WTC11 (cell line): ENCODE measurements around the gene TBX4.

Experiments used
- CREB1 ChIP-seq: sonication (generic); formaldehyde crosslinking; IDR thresholded peaks from 2 replicates; pipeline ENCODE4 v1.8.0; 2023; ENCODE audit warnings: mild to moderate bottlenecking, missing genetic modification reagents
- CTCF ChIP-seq: fragments of 200-600 bp; IDR thresholded peaks from 2 replicates; pipeline ENCODE4 v1.8.0; 2022; ENCODE audit warnings: antibody characterized with exemption
- FOXP4 ChIP-seq: sonication (generic); formaldehyde crosslinking; IDR thresholded peaks from 2 replicates; pipeline ENCODE4 v1.8.0; 2022; ENCODE audit warnings: mild to moderate bottlenecking, missing genetic modification reagents
- SP1 ChIP-seq: sonication (generic); formaldehyde crosslinking; conservative IDR thresholded peaks from 2 replicates; pipeline ENCODE4 v1.8.1; 2022; ENCODE audit warnings: missing genetic modification reagents
- TCF7 ChIP-seq: sonication (generic); formaldehyde crosslinking; IDR thresholded peaks from 2 replicates; pipeline ENCODE4 v1.8.0; 2022; ENCODE audit warnings: mild to moderate bottlenecking, low read depth, missing genetic modification reagents, moderate library complexity
- TP53 ChIP-seq: sonication (generic); formaldehyde crosslinking; IDR thresholded peaks from 2 replicates; pipeline ENCODE4 v1.8.1; 2023; ENCODE audit warnings: mild to moderate bottlenecking, missing genetic modification reagents
- ZBTB43 ChIP-seq: sonication (generic); formaldehyde crosslinking; IDR thresholded peaks from 2 replicates; pipeline ENCODE4 v1.8.1; 2023; ENCODE audit warnings: mild to moderate bottlenecking, missing genetic modification reagents
- ZNF138 ChIP-seq: sonication (generic); formaldehyde crosslinking; conservative IDR thresholded peaks from 2 replicates; pipeline ENCODE4 v1.8.1; 2022; ENCODE audit warnings: mild to moderate bottlenecking, moderate library complexity, missing genetic modification reagents
- ZNF512 ChIP-seq: sonication (generic); formaldehyde crosslinking; IDR thresholded peaks from 2 replicates; pipeline ENCODE4 v1.8.1; 2022; ENCODE audit warnings: missing genetic modification reagents, borderline replicate concordance
- TF ChIP-seq, protein P1 (sequence below): sonication (generic); formaldehyde crosslinking; IDR thresholded peaks from 2 replicates; pipeline ENCODE4 v1.8.0; 2023; ENCODE audit warnings: missing genetic modification reagents
- TF ChIP-seq, protein P2 (sequence below): sonication (generic); formaldehyde crosslinking; IDR thresholded peaks from 2 replicates; pipeline ENCODE4 v1.8.0; 2022; ENCODE audit warnings: mild to moderate bottlenecking, missing genetic modification reagents

- TF ChIP-seq TP53 (CRISPR knock-in tag) = no peak
- no peak for TF ChIP-seq ZBTB43 (CRISPR knock-in tag)
- TF ChIP-seq CTCF = no peak
- no peak for TF ChIP-seq ZNF138 (CRISPR knock-in tag)
- TF ChIP-seq TCF7 (CRISPR knock-in tag) = no peak
- TF ChIP-seq, protein P1, sequence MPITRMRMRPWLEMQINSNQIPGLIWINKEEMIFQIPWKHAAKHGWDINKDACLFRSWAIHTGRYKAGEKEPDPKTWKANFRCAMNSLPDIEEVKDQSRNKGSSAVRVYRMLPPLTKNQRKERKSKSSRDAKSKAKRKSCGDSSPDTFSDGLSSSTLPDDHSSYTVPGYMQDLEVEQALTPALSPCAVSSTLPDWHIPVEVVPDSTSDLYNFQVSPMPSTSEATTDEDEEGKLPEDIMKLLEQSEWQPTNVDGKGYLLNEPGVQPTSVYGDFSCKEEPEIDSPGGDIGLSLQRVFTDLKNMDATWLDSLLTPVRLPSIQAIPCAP (CRISPR knock-in tag) = no peak
- TF ChIP-seq CREB1 (CRISPR knock-in tag) = no peak
- TF ChIP-seq, protein P2, sequence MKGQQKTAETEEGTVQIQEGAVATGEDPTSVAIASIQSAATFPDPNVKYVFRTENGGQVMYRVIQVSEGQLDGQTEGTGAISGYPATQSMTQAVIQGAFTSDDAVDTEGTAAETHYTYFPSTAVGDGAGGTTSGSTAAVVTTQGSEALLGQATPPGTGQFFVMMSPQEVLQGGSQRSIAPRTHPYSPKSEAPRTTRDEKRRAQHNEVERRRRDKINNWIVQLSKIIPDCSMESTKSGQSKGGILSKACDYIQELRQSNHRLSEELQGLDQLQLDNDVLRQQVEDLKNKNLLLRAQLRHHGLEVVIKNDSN (CRISPR knock-in tag) = no peak
- TF ChIP-seq FOXP4 (CRISPR knock-in tag) = no peak
- TF ChIP-seq SP1 = no peak
- TF ChIP-seq ZNF512 (CRISPR knock-in tag) = no peak
Observed at GRCh38 chr17:61470530-61471136, 18.4 kb downstream of the TBX4 start.
